GM18907 (cell line): Measurements from ENCODE around the gene AFF1.
"Not testable (repeated sequence)": the region's sequence is repeated elsewhere in the genome, so short reads cannot be mapped to it uniquely, and the experiment has no call there.

Experiments used
- ATAC-seq: cut with Tn5 transposase; IDR thresholded peaks from one replicate; pipeline ENCODE4 v1.9.1; 2021; ENCODE audit warnings: mild to moderate bottlenecking, moderate library complexity; ENCODE audit not compliant: unreplicated experiment

AFF1 gene

GRCh38 chr4:87010192-87010591 is 75.4 kb downstream of the AFF1 start:
- no peak for ATAC-seq

GRCh38 chr4:87011340-87012034 is 76.7 kb downstream of the AFF1 start:
- ATAC-seq: no peak

DNA sequence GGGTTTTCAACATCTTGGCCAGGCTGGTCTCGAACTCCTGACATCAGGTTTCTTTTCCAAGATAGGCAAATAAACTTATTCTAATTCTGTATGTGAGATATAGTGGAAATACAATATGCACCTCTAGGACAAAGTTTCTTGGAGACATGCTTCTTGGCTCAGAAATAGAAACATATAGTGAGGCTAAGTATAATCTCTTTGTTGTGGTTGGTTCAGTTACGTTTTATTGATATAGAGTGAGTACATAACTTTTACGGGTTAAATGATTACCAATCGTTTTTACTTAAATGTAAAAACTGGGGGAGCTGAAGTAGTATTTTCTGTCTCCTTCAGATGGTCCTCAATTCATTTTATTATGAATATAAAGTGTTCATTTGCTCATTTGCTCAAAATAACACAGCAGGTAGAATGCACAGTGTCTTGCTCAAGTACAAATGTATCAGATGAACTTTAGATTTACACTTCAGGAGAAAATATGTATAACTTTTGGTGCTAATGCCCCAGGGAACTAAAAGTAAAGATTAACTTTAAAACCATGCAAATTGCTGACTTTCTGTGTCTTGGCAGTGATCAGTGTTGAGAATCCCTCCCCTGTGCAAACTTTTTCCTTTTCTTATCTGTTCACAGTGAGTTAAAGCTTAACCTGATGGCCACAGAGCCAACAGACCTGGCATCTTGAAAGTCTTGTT is 77.6 kb downstream of the AFF1 start:
- ATAC-seq: peak; percentile 85

DNA sequence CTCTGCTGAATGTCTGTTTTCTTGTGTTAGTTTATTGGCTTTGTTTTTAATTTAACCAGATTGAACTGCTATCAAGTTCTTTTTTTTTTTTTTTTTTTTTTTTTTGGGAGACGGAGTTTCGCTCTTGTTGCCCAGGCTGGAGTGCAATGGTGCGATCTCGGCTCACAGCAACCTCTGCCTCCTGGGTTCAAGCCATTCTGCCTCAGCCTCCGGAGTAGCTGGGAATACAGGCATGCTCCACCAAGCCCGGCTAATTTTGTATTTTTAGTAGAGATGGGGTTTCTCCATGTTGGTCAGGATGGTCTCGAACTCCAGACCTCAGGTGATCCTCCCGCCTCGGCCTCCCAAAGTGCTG is 78.1 kb downstream of the AFF1 start:
- not testable (repeated sequence) for ATAC-seq

GRCh38 chr4:87014284-87014782 is 79.5 kb downstream of the AFF1 start:
- no peak for ATAC-seq

DNA sequence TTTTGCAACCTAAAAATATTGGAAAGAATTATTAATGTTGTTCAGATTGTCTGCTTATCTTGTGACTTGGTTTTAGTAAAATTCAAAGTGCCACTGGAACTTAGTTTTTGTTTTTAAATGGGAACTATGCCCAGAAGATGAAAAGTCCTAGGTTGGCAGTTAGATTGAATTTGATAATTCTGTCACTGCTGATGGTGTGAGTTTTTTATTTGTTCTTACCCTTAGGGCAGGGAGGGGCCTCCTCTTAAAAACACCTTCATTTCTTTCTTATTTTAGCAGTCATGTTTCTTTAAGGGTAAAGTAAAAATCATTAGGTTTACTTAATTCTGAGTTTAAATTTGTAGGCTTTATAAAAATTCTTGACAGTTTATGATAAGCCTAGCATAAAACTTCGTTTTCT is 80.6 kb downstream of the AFF1 start:
- ATAC-seq: no peak

DNA sequence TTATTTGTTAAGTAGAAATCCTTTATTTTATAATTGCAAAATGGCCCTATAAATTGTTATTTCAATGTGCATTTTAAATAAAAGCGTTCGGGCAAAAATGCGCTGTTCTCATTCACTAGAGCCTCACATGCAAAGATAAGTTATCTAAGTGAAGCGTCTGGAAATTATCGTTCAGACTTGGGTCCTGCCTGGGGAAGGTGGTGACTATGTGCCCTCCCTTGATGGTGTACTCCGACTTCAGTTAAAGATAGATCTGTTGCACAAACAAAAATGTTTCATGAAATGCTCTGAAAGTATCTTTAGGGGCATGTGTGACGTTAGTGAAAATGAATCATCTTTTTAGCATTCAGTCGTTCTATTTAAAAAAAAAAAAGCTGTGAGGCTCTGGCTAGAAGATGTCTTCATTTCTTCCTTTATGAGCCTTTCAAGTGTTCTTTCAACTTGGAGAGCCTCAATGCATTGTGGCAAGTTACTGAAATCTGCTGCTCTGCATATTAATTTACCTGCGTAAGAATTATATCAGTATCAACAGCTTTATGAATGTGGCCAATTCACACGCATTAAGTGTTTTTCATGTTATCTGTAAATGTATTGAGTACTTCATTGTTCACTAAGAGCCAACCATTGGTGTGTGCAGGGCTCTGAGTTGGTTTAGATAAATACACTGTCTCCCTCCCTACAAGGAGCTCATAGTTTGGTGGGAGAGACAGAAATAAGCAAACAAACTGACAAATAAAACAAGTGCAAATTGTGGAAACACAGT is 83.0 kb downstream of the AFF1 start:
- ATAC-seq: no peak

GRCh38 chr4:87018753-87019152 is 83.9 kb downstream of the AFF1 start:
- ATAC-seq: no peak

DNA sequence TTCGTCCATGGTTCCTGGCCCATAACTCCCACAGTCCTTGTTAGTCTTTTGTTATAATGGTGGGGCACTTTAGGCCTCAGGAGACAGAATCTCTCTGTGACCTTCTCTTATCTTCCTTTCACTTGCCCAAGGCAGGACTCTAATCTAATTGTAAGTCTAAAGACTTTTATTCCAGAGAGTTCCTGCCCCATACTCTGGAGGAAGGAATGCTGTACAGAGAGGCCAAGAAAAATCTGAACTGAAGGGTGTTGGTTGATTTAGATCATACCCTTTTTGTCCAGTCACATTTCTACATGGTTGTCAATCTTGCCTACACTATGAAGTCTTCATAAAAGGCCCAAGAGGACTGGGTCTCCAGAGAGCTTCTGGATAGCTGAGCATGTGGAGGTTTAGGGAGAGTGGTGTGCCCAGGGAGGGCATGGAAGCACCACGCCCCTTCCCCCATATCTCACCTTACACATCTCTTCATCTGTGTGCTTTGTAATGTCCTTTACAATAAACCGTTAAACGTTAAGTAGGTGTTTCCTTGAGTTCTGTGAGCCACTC is 84.5 kb downstream of the AFF1 start:
- no peak for ATAC-seq

GRCh38 chr4:87019898-87020297 is 85.1 kb downstream of the AFF1 start:
- ATAC-seq: no peak

GRCh38 chr4:87024201-87024600 is 89.4 kb downstream of the AFF1 start:
- ATAC-seq: no peak

DNA sequence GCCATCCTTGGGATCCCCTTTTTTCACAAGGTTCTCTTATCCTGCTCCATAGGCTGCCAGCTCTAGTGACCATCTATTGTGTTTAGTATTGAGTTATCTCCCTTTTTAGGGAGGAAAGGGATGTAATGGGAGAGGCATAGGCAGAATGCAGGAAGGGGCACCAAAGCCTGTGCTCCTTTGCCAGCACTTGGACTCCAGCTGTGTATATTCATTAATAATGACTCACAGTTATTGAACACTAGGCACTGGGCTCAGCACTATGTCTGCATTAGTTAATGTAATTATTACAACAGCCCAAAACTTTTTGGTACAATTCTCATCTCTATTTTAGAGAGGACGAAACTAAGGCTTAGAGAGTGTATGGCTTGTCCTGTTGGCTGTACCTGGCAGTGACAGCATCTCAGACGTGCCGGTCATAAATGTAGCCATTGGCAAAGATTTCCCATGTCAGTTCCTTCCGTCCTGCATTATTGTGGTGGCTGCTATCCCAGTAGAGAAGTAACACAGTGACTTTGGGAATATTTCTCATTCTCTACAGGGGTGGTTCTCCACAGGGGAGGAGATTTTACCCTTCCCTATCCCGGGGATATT is 90.3 kb downstream of the AFF1 start:
- no peak for ATAC-seq

DNA sequence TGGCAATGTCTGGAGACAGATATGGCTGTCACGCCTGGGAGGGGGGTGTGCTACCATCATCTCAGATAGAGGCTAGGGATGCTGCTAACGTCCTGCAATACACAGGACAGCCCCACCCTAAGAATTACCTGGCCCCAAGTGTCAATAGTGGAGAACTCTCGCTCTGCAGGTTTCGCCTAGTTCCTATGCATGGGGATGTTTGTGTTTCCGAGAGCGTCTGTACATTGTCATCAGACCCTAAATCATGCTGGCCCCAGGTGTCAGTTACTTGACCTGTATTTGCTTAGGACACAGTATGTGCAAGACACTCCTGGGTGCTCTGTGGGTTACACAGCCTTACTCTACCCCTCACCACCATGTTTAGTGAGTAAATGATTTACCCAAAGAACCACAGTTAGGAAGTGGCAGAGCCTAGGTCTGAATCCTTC is 90.8 kb downstream of the AFF1 start:
- ATAC-seq: peak; percentile 90

DNA sequence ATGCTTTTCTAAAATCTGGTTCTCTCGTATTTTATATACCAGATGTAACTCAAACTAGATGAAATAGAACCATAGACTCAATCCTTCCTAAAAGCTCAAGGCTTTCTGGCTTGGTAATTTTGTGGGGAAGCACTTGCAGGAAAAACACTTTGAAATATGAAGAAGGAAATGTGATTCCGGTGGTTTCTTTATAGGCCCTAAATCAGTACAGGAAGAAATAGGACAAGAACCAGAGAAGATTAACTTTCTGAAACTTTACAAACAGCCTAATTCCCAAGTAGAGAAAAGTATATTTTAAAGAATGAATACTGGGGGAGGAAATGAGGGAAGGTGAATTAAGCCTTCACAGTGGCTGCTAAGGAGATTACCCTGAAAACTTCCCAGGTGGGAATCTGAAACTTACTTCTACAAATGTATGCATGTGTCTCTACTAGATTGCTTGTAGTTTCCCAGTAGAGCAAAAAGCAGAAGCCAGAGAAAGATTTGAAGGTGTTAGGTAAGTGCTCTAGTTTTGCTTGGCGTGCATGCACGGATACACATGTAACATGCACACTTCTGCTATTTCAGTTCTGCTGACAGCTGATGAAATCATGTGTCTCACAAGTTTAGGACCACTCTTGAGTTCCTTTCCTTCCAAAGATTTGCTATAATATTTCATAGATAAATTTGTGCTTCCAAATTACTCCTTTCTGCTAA is 92.1 kb downstream of the AFF1 start:
- ATAC-seq: peak; percentile 68

GRCh38 chr4:87029356-87029755 is 94.5 kb downstream of the AFF1 start:
- ATAC-seq: no peak

DNA sequence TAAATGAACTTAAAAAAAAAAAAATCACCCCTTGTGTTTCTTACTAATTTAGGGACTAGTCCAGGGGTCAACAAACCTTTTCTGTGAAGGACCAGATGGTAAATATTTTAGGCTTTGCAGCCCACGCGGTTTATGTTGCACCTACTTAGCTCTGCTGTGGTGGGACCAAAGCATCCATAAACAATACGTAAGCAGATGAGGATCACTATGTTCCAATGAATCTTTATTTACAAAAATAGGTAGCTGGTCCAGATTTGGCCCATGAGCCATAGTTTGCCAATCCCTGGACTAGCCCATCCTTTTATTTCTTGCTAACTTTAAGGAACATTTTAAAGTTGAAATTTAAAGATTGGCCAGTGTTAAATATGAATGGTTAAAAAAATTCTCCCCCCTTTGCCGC is 95.3 kb downstream of the AFF1 start:
- no peak for ATAC-seq

GRCh38 chr4:87030755-87031441 is 96.1 kb downstream of the AFF1 start:
- ATAC-seq: no peak

- no peak for ATAC-seq
These were observed 97.1 kb downstream of the AFF1 start for GRCh38 chr4:87031920-87032319.

DNA sequence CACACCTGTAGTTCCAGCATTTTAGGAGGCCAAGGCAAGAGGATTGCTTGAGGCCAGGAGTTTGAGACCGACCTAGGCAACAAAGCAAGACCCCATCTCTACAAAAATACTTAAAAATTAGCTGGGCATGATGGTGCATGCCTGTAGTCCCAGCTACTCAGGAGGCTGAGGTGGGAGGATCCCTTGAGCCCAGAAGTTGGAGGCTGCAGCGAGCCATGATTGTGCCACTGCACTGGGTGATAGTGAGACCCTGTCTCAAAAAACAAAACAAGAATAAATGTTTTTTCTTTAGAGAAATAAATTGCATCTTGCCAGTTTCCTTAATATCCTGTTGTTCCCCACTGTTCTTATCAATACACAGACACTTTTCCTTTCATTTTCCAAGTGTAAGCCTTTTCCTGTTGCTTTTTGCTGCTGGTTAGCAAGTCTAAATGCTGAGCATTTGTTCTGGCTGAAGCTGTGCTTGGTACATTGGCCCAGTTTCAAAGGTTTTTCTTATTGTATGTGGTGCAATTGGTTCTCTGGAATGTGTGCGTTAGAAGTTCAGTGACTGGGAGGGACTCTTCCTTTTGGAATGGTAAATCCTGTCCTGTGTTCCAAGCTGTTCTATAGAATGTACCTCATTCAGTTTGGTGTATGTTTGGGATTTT is 98.2 kb downstream of the AFF1 start:
- ATAC-seq: no peak
